ENCODE measurements around the gene C10orf95. TPM values are rescaled to one million over a fixed set of nuclear protein-coding genes. Genes with fewer than 3 reads are reported as not detected.

Gene C10orf95
- total and polyA plus RNA-seq, 2 of the 13 experiments (the other 11 are each of a cell fraction or from before 2014, with no cell fraction given): 0.05 to 0.07 TPM

DNA sequence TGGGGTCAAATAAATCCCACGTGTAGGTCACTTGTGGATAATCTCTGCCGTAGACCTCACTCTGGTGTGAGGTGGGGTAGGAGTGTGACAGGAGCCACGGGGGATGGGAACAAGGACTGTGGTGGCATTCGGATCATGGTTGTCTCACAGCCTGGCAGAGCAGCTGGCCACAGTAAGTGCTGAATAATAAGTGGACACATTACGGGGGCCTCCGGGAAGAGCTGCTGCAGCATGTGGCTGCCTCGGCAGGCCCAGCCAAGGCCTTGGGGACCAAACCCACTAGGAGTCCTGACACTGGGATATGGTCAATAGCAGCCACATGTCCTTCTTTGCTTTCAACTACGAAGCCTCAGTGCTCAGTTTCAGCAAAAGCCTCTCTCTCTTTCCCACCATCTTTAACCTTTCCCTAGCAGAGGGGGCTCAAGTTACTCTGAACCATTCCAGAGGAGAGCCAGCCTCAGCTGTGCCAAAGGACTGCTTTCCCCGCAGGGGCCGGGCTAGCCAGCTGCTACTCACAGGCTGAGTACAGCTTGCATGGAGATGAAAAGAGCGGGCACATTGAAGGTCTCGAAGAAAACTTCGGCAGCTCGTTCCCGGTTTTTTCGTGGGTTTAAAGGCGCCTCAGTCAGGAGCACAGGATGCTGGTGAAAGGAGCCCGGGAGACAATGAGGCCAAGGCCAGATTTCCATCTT is 33.9 kb upstream of the C10orf95 start (continued):
- TF ChIP-seq NCOA5 (CRISPR knock-in tag; IDR thresholded peaks at IDR 0.05) (no peak), ZNF776 (CRISPR knock-in tag; IDR thresholded peaks at IDR 0.05) (no peak), SP1 (IDR thresholded peaks at IDR 0.05) (no peak), SP1 (CRISPR knock-in tag; IDR thresholded peaks at IDR 0.05) (no peak), ZNF331 (CRISPR knock-in tag; IDR thresholded peaks at IDR 0.05) (no peak), TEF (CRISPR knock-in tag; IDR thresholded peaks at IDR 0.05) (no peak), ELF1 (CRISPR knock-in tag; IDR thresholded peaks at IDR 0.05) (no peak), ZNF484 (CRISPR knock-in tag; IDR thresholded peaks at IDR 0.05; ENCODE audit: borderline replicate concordance, low read depth) (no peak)
- TF ChIP-seq, protein P1, sequence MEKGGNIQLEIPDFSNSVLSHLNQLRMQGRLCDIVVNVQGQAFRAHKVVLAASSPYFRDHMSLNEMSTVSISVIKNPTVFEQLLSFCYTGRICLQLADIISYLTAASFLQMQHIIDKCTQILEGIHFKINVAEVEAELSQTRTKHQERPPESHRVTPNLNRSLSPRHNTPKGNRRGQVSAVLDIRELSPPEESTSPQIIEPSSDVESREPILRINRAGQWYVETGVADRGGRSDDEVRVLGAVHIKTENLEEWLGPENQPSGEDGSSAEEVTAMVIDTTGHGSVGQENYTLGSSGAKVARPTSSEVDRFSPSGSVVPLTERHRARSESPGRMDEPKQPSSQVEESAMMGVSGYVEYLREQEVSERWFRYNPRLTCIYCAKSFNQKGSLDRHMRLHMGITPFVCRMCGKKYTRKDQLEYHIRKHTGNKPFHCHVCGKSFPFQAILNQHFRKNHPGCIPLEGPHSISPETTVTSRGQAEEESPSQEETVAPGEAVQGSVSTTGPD (CRISPR knock-in tag; IDR thresholded peaks at IDR 0.05): no peak
- TF ChIP-seq, protein P2, sequence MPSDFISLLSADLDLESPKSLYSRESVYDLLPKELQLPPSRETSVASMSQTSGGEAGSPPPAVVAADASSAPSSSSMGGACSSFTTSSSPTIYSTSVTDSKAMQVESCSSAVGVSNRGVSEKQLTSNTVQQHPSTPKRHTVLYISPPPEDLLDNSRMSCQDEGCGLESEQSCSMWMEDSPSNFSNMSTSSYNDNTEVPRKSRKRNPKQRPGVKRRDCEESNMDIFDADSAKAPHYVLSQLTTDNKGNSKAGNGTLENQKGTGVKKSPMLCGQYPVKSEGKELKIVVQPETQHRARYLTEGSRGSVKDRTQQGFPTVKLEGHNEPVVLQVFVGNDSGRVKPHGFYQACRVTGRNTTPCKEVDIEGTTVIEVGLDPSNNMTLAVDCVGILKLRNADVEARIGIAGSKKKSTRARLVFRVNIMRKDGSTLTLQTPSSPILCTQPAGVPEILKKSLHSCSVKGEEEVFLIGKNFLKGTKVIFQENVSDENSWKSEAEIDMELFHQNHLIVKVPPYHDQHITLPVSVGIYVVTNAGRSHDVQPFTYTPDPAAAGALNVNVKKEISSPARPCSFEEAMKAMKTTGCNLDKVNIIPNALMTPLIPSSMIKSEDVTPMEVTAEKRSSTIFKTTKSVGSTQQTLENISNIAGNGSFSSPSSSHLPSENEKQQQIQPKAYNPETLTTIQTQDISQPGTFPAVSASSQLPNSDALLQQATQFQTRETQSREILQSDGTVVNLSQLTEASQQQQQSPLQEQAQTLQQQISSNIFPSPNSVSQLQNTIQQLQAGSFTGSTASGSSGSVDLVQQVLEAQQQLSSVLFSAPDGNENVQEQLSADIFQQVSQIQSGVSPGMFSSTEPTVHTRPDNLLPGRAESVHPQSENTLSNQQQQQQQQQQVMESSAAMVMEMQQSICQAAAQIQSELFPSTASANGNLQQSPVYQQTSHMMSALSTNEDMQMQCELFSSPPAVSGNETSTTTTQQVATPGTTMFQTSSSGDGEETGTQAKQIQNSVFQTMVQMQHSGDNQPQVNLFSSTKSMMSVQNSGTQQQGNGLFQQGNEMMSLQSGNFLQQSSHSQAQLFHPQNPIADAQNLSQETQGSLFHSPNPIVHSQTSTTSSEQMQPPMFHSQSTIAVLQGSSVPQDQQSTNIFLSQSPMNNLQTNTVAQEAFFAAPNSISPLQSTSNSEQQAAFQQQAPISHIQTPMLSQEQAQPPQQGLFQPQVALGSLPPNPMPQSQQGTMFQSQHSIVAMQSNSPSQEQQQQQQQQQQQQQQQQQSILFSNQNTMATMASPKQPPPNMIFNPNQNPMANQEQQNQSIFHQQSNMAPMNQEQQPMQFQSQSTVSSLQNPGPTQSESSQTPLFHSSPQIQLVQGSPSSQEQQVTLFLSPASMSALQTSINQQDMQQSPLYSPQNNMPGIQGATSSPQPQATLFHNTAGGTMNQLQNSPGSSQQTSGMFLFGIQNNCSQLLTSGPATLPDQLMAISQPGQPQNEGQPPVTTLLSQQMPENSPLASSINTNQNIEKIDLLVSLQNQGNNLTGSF (CRISPR knock-in tag; IDR thresholded peaks at IDR 0.05): no peak
- TF ChIP-seq, protein P3, sequence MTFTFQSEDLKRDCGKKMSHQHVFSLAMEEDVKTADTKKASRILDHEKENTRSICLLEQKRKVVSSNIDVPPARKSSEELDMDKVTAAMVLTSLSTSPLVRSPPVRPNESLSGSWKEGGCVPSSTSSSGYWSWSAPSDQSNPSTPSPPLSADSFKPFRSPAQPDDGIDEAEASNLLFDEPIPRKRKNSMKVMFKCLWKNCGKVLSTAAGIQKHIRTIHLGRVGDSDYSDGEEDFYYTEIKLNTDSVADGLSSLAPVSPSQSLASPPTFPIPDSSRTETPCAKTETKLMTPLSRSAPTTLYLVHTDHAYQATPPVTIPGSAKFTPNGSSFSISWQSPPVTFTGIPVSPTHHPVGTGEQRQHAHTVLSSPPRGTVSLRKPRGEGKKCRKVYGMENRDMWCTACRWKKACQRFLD (CRISPR knock-in tag; IDR thresholded peaks at IDR 0.05; ENCODE audit: borderline replicate concordance): no peak
